Measurements from ENCODE around the gene NRG3.

The NRG3 gene

GRCh38 chr10:82453678-82454293, 578.8 kb downstream of the NRG3 start:
- TF ChIP-seq, protein P1, sequence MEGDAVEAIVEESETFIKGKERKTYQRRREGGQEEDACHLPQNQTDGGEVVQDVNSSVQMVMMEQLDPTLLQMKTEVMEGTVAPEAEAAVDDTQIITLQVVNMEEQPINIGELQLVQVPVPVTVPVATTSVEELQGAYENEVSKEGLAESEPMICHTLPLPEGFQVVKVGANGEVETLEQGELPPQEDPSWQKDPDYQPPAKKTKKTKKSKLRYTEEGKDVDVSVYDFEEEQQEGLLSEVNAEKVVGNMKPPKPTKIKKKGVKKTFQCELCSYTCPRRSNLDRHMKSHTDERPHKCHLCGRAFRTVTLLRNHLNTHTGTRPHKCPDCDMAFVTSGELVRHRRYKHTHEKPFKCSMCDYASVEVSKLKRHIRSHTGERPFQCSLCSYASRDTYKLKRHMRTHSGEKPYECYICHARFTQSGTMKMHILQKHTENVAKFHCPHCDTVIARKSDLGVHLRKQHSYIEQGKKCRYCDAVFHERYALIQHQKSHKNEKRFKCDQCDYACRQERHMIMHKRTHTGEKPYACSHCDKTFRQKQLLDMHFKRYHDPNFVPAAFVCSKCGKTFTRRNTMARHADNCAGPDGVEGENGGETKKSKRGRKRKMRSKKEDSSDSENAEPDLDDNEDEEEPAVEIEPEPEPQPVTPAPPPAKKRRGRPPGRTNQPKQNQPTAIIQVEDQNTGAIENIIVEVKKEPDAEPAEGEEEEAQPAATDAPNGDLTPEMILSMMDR (IDR thresholded peaks at IDR 0.05; ENCODE audit: low read depth, low read length) = no peak
- Histone ChIP-seq H3K36me3 (no peaks in the 10 kb centered on the region), H3K9me3 (no peaks in the 10 kb centered on the region)

GRCh38 chr10:82462910-82463551, 588.0 kb downstream of the NRG3 start:
- Histone ChIP-seq H3K4me1 (peaks cover 8% of the 10 kb centered on the region), H3K36me3 (no peaks in the 10 kb centered on the region), H3K9me3 (no peaks in the 10 kb centered on the region), H3K4me3 (ENCODE audit: low read depth, low read length) (no peak overlapping the region), H3K27me3 (no peaks in the 10 kb centered on the region)
- no peak for DNase-seq
- TF ChIP-seq, protein P1 (IDR thresholded peaks at IDR 0.05; ENCODE audit: low read depth, low read length) = no peak

More at GRCh38 chr10:82453678-82454293, 578.8 kb downstream of the NRG3 start:
- Histone ChIP-seq H3K4me1 (peaks cover 3% of the 10 kb centered on the region; the same call in 1 of the 2 replicates), H3K27me3 (no peaks in the 10 kb centered on the region), H3K4me3 (ENCODE audit: low read depth, low read length) (no peak overlapping the region)
- DNase-seq = no peak

DNA sequence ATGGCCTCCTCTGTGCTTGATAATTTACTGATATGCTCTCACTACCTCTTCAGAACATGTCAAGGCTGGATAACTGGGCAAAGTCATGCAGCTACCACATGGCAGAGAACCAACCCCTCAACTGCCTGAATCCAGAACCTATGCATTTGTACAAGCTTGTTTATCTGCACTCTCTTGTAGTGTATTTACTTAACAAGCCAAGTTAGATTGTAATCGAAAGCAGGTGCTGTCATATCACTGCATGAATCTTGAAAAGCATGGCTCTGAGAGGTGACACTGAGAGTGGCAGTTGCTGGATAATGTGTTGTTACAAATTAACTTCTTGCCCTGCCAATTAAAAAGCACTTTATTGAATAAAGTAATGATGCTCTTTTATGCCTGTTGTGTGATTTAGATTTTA, 588.6 kb downstream of the NRG3 start:
- H3K4me3 ChIP-seq (ENCODE audit: low read depth, low read length) = no peak overlapping the region
- no peaks in the 10 kb centered on the region for H3K27me3 ChIP-seq
- TF ChIP-seq, protein P1 (IDR thresholded peaks at IDR 0.05; ENCODE audit: low read depth, low read length) = no peak
- no peaks in the 10 kb centered on the region for H3K9me3 ChIP-seq
- no peak for DNase-seq
- no peaks in the 10 kb centered on the region for H3K36me3 ChIP-seq
- H3K4me1 ChIP-seq = peaks cover 8% of the 10 kb centered on the region

DNA sequence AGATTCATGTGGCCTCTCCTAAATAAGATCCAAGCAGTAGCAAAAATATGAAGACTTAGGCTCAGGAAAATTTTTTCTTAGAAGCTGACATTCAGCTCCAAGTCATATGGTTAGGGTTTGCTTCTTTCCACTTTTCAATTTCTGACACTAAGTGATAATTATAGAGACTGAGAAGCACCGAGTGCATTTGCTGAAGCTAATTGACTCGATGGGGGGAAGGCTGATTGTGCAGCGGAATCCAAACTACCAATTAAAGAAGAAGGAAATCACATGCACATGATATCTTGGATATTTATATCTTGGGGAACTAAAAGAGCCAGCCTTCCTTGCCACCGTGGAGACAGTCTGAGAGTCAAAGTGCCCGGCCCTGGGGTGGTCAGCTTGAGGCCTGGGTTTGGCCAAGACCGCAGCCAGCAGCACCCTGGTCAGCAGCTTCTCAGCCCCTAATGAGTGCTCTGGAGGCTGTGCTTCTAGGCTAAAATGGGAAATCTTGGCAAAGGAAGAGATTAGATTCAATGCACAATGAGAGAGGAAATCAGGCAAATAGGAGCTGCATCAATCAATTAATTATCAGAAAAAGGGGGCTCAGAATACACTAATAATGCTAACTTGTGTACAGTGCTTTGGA, 589.3 kb downstream of the NRG3 start:
- H3K36me3 ChIP-seq = no peaks in the 10 kb centered on the region
- no peaks in the 10 kb centered on the region for H3K9me3 ChIP-seq
- TF ChIP-seq, protein P1 (IDR thresholded peaks at IDR 0.05; ENCODE audit: low read depth, low read length) = no peak
- peaks cover 8% of the 10 kb centered on the region for H3K4me1 ChIP-seq
- H3K4me3 ChIP-seq (ENCODE audit: low read depth, low read length) = no peak overlapping the region
- H3K27me3 ChIP-seq = no peaks in the 10 kb centered on the region
- no peak for DNase-seq

DNA sequence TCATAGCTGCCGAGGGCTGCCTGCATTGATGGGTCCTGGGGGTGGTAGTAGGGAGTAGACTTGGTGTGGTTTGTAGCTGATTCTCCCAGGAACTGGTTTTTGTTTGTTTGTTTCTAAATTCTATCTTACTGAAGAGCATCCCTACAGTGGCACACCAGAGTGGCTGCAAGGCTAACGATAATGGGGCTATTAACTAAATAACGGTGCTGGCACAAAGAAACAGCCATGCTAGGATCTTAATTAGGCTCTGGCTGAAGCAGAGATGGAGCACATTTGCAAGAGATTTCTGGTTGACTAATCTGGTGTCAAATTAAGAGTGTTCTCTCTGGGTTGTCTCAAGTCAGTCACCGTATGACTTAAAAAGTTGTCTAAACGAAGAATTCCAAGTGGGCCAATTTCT, 590.0 kb downstream of the NRG3 start:
- DNase-seq = no peak
- TF ChIP-seq, protein P1 (IDR thresholded peaks at IDR 0.05; ENCODE audit: low read depth, low read length) = no peak
- H3K27me3 ChIP-seq = no peaks in the 10 kb centered on the region
- H3K4me1 ChIP-seq = peaks cover 8% of the 10 kb centered on the region
- H3K36me3 ChIP-seq = no peaks in the 10 kb centered on the region
- H3K9me3 ChIP-seq = no peaks in the 10 kb centered on the region
- H3K4me3 ChIP-seq (ENCODE audit: low read depth, low read length) = no peak overlapping the region

GRCh38 chr10:82468453-82468852, 593.5 kb downstream of the NRG3 start:
- no peak for DNase-seq
- TF ChIP-seq, protein P1 (IDR thresholded peaks at IDR 0.05; ENCODE audit: low read depth, low read length) = no peak
- Histone ChIP-seq H3K9me3 (no peaks in the 10 kb centered on the region), H3K27me3 (no peaks in the 10 kb centered on the region), H3K4me1 (peaks cover 7% of the 10 kb centered on the region; the same call in 1 of the 2 replicates), H3K36me3 (no peaks in the 10 kb centered on the region), H3K4me3 (ENCODE audit: low read depth, low read length) (no peak overlapping the region)

Data from BE2C (cell line).